ENCODE data around the gene KMT2B. TPM values are rescaled to one million over a fixed set of nuclear protein-coding genes. Genes with fewer than 3 reads are reported as not detected.

Gene KMT2B
- 10 to 100 TPM; 33.6 to 37.9 TPM for total RNA-seq
- polyA plus RNA-seq: 10 to 100 TPM in 1 of 2 donors, 1 to 10 TPM in 1; 6.4 to 43.3 TPM
- long read RNA-seq, donor 1, partial matches to known transcripts: 15 of 21 reads
- long read RNA-seq, donor 1, other reads (novel, unspliced or antisense): 3 of 21 reads
- long read RNA-seq, donor 2, partial matches to known transcripts: 20 of 22 reads
- long read RNA-seq, donor 2, other reads (novel, unspliced or antisense): 2 of 22 reads

GRCh38 chr19:35717665-35718344 is at the start of gene KMT2B:
Gene KMT2B (plus strand): TSS chr19:35718003. CDS start chr19:35718019, 16 bp downstream.
- Histone ChIP-seq H3K27ac (ENCODE audit: low read depth in 1 of 2, low read length in 2 of 2) (peak within 1 kb of the TSS in 1 of 2 donors; percentile 43), H3K27me3 (ENCODE audit: control insufficient read depth in 1 of 2, insufficient read depth in 2 of 2, low read length in 1 of 2) (no peaks in the 10 kb centered on the region), H3K4me1 (ENCODE audit: control insufficient read depth in 1 of 2, insufficient read depth in 2 of 2, low read length in 2 of 2) (no peaks in the 10 kb centered on the region), H3K36me3 (ENCODE audit: control insufficient read depth in 1 of 2, insufficient read depth in 2 of 2, low read length in 1 of 2) (peaks cover 0 to 8% of the 10 kb centered on the region in 2 donors), H3K4me3 (ENCODE audit: low read length in 2 of 2) (peak within 1 kb of the TSS; percentile 76 to 93), H3K9me3 (ENCODE audit: control insufficient read depth, low read length) (no peaks in the 10 kb centered on the region)
- ATAC-seq (ENCODE audit: low FRiP score) (peak; percentile 84), DNase-seq (peak in 1 of 2 donors; percentile 98)
- intact Hi-C loops (cut with DNase I): loop anchor here (1.0 to 5.0 kb wide), 3 partner anchors 24 to 171 kb away; partner anchors contain the start of gene TMEM147 (in 1 of the 2)
- 1 to 2% methylated on average over 33 to 109 of the region's 109 CpGs for WGBS, 2 donors

GRCh38 chr19:35669566-35669965 is 48.2 kb upstream of the KMT2B start:
- Histone ChIP-seq H3K4me1 (ENCODE audit: control insufficient read depth in 1 of 2, insufficient read depth in 2 of 2, low read length in 2 of 2) (no peaks in the 10 kb centered on the region), H3K27me3 (ENCODE audit: control insufficient read depth in 1 of 2, insufficient read depth in 2 of 2, low read length in 1 of 2) (no peaks in the 10 kb centered on the region), H3K27ac (ENCODE audit: low read depth in 1 of 2, low read length in 2 of 2) (no peak overlapping the region), H3K36me3 (ENCODE audit: control insufficient read depth in 1 of 2, insufficient read depth in 2 of 2, low read length in 1 of 2) (no peaks in the 10 kb centered on the region), H3K4me3 (ENCODE audit: low read length in 2 of 2) (no peak overlapping the region), H3K9me3 (ENCODE audit: control insufficient read depth, low read length) (no peaks in the 10 kb centered on the region)
- ATAC-seq (ENCODE audit: low FRiP score) (no peak), DNase-seq (no peak)
- 73 to 74% methylated on average over 6 of the region's 6 CpGs for WGBS, 2 donors
- intact Hi-C loops (cut with DNase I): no loop called here

GRCh38 chr19:35669974-35670373 is 47.8 kb upstream of the KMT2B start:
- no peaks in the 10 kb centered on the region for H3K36me3 ChIP-seq (ENCODE audit: control insufficient read depth in 1 of 2, insufficient read depth in 2 of 2, low read length in 1 of 2)
- H3K27ac ChIP-seq (ENCODE audit: low read depth in 1 of 2, low read length in 2 of 2): no peak overlapping the region
- no peak for DNase-seq
- no peak for ATAC-seq (ENCODE audit: low FRiP score)
- no peak overlapping the region for H3K4me3 ChIP-seq (ENCODE audit: low read length in 2 of 2)
- WGBS, 2 donors: 68 to 75% methylated on average over 4 of the region's 4 CpGs
- H3K4me1 ChIP-seq (ENCODE audit: control insufficient read depth in 1 of 2, insufficient read depth in 2 of 2, low read length in 2 of 2): no peaks in the 10 kb centered on the region
- H3K27me3 ChIP-seq (ENCODE audit: control insufficient read depth in 1 of 2, insufficient read depth in 2 of 2, low read length in 1 of 2): no peaks in the 10 kb centered on the region
- intact Hi-C loops (cut with DNase I): no loop called here
- H3K9me3 ChIP-seq (ENCODE audit: control insufficient read depth, low read length): no peaks in the 10 kb centered on the region

GRCh38 chr19:35670686-35671085 is 47.1 kb upstream of the KMT2B start:
- Histone ChIP-seq H3K4me3 (ENCODE audit: low read length in 2 of 2) (no peak overlapping the region), H3K36me3 (ENCODE audit: control insufficient read depth in 1 of 2, insufficient read depth in 2 of 2, low read length in 1 of 2) (no peaks in the 10 kb centered on the region), H3K27ac (ENCODE audit: low read depth in 1 of 2, low read length in 2 of 2) (no peak overlapping the region), H3K4me1 (ENCODE audit: control insufficient read depth in 1 of 2, insufficient read depth in 2 of 2, low read length in 2 of 2) (no peaks in the 10 kb centered on the region), H3K27me3 (ENCODE audit: control insufficient read depth in 1 of 2, insufficient read depth in 2 of 2, low read length in 1 of 2) (no peaks in the 10 kb centered on the region), H3K9me3 (ENCODE audit: control insufficient read depth, low read length) (no peaks in the 10 kb centered on the region)
- intact Hi-C loops (cut with DNase I): no loop called here
- DNase-seq (no peak), ATAC-seq (ENCODE audit: low FRiP score) (no peak)
- 83 to 94% methylated on average over 1 of the region's 1 CpG for WGBS, 2 donors

GRCh38 chr19:35671818-35672217 is 46.0 kb upstream of the KMT2B start:
- intact Hi-C loops (cut with DNase I): no loop called here
- Histone ChIP-seq H3K27me3 (ENCODE audit: control insufficient read depth in 1 of 2, insufficient read depth in 2 of 2, low read length in 1 of 2) (no peaks in the 10 kb centered on the region), H3K9me3 (ENCODE audit: control insufficient read depth, low read length) (no peaks in the 10 kb centered on the region), H3K27ac (ENCODE audit: low read depth in 1 of 2, low read length in 2 of 2) (no peak overlapping the region), H3K36me3 (ENCODE audit: control insufficient read depth in 1 of 2, insufficient read depth in 2 of 2, low read length in 1 of 2) (no peaks in the 10 kb centered on the region), H3K4me1 (ENCODE audit: control insufficient read depth in 1 of 2, insufficient read depth in 2 of 2, low read length in 2 of 2) (no peaks in the 10 kb centered on the region), H3K4me3 (ENCODE audit: low read length in 2 of 2) (no peak overlapping the region)
- DNase-seq (no peak), ATAC-seq (ENCODE audit: low FRiP score) (no peak)
- WGBS, 2 donors: 32 to 50% methylated on average over 3 of the region's 3 CpGs

GRCh38 chr19:35673121-35673804 is 44.5 kb upstream of the KMT2B start:
- DNase-seq (peak; percentile 62 to 81), ATAC-seq (ENCODE audit: low FRiP score) (no peak)
- intact Hi-C loops (cut with DNase I): no loop called here
- Histone ChIP-seq H3K27ac (ENCODE audit: low read depth in 1 of 2, low read length in 2 of 2) (no peak overlapping the region), H3K4me3 (ENCODE audit: low read length in 2 of 2) (no peak overlapping the region), H3K4me1 (ENCODE audit: control insufficient read depth in 1 of 2, insufficient read depth in 2 of 2, low read length in 2 of 2) (no peaks in the 10 kb centered on the region), H3K9me3 (ENCODE audit: control insufficient read depth, low read length) (no peaks in the 10 kb centered on the region), H3K36me3 (ENCODE audit: control insufficient read depth in 1 of 2, insufficient read depth in 2 of 2, low read length in 1 of 2) (no peaks in the 10 kb centered on the region), H3K27me3 (ENCODE audit: control insufficient read depth in 1 of 2, insufficient read depth in 2 of 2, low read length in 1 of 2) (no peaks in the 10 kb centered on the region)
- 6% methylated on average over 39 of the region's 39 CpGs for WGBS, 2 donors

- H3K4me1 ChIP-seq (ENCODE audit: control insufficient read depth in 1 of 2, insufficient read depth in 2 of 2, low read length in 2 of 2): no peaks in the 10 kb centered on the region
- no peak overlapping the region for H3K27ac ChIP-seq (ENCODE audit: low read depth in 1 of 2, low read length in 2 of 2)
- 74 to 77% methylated on average over 15 of the region's 15 CpGs for WGBS, 2 donors
- H3K9me3 ChIP-seq (ENCODE audit: control insufficient read depth, low read length): no peaks in the 10 kb centered on the region
- no peaks in the 10 kb centered on the region for H3K36me3 ChIP-seq (ENCODE audit: control insufficient read depth in 1 of 2, insufficient read depth in 2 of 2, low read length in 1 of 2)
- ATAC-seq (ENCODE audit: low FRiP score) (no peak), DNase-seq (no peak)
- no peaks in the 10 kb centered on the region for H3K27me3 ChIP-seq (ENCODE audit: control insufficient read depth in 1 of 2, insufficient read depth in 2 of 2, low read length in 1 of 2)
- H3K4me3 ChIP-seq (ENCODE audit: low read length in 2 of 2): no peak overlapping the region
- intact Hi-C loops (cut with DNase I): no loop called here
Observed at GRCh38 chr19:35675589-35676140, 42.1 kb upstream of the KMT2B start.

- Histone ChIP-seq H3K36me3 (ENCODE audit: control insufficient read depth in 1 of 2, insufficient read depth in 2 of 2, low read length in 1 of 2) (no peaks in the 10 kb centered on the region), H3K4me1 (ENCODE audit: control insufficient read depth in 1 of 2, insufficient read depth in 2 of 2, low read length in 2 of 2) (no peaks in the 10 kb centered on the region), H3K27me3 (ENCODE audit: control insufficient read depth in 1 of 2, insufficient read depth in 2 of 2, low read length in 1 of 2) (no peaks in the 10 kb centered on the region), H3K4me3 (ENCODE audit: low read length in 2 of 2) (no peak overlapping the region), H3K9me3 (ENCODE audit: control insufficient read depth, low read length) (no peaks in the 10 kb centered on the region), H3K27ac (ENCODE audit: low read depth in 1 of 2, low read length in 2 of 2) (no peak overlapping the region)
- DNase-seq (no peak), ATAC-seq (ENCODE audit: low FRiP score) (no peak)
- intact Hi-C loops (cut with DNase I): no loop called here
- 3 to 5% methylated on average over 4 of the region's 4 CpGs for WGBS, 2 donors
Observed at GRCh38 chr19:35689836-35690235, 28.0 kb upstream of the KMT2B start.
